GM21526 (cell line): ENCODE data around the gene TNFSF9.
"Not testable (repeated sequence)": the region's sequence is repeated elsewhere in the genome, so short reads cannot be mapped to it uniquely, and the experiment has no call there.

Experiments
- ATAC-seq: cut with Tn5 transposase; IDR thresholded peaks from one replicate; pipeline ENCODE4 v1.9.1; 2021; ENCODE audit warnings: moderate library complexity; ENCODE audit not compliant: unreplicated experiment, low FRiP score

TNFSF9 gene

GRCh38 chr19:6568010-6568526 lies 37.2 kb downstream of the TNFSF9 start:
- ATAC-seq: no peak

GRCh38 chr19:6568816-6569215 lies 38.0 kb downstream of the TNFSF9 start:
- ATAC-seq: no peak

- ATAC-seq: no peak
Observed at GRCh38 chr19:6570764-6571163, 39.9 kb downstream of the TNFSF9 start.

- ATAC-seq: no peak
Observed at GRCh38 chr19:6571167-6571566, 40.3 kb downstream of the TNFSF9 start.

GRCh38 chr19:6572217-6572616 lies 41.4 kb downstream of the TNFSF9 start:
- ATAC-seq: no peak

GRCh38 chr19:6573350-6573749 lies 42.5 kb downstream of the TNFSF9 start:
- no peak for ATAC-seq

GRCh38 chr19:6576869-6577475 lies 46.1 kb downstream of the TNFSF9 start:
- no peak for ATAC-seq

GRCh38 chr19:6577476-6578125 lies 46.8 kb downstream of the TNFSF9 start:
- ATAC-seq: peak; percentile 76

- no peak for ATAC-seq
Observed at GRCh38 chr19:6579450-6580178, 48.8 kb downstream of the TNFSF9 start.

GRCh38 chr19:6580313-6580712 lies 49.5 kb downstream of the TNFSF9 start:
- no peak for ATAC-seq

GRCh38 chr19:6582515-6583484 lies 52.0 kb downstream of the TNFSF9 start:
- not testable (repeated sequence) for ATAC-seq
